HepG2 (cell line): ENCODE data around the gene SEPHS2. TPM values are rescaled to one million over a fixed set of nuclear protein-coding genes. Genes with fewer than 3 reads are reported as not detected.
A peak's percentile ranks its signal among the peaks of the same experiment; 100 is the strongest.

ENCODE experiments used
- AKNA ChIP-seq: sonication (generic); formaldehyde crosslinking; IDR thresholded peaks from 2 replicates; pipeline ENCODE4 v1.4.0; 2020; ENCODE audit warnings: missing genetic modification reagents, borderline replicate concordance
- ELF3 ChIP-seq: IDR thresholded peaks from 2 replicates; pipeline ENCODE4 v1.6.1; 2016; ENCODE audit warnings: missing genetic modification reagents, missing compliant biosample characterization
- FLYWCH1 ChIP-seq: sonication (generic); formaldehyde crosslinking; IDR thresholded peaks from 2 replicates; pipeline ENCODE4 v1.8.1; 2023; ENCODE audit warnings: mild to moderate bottlenecking, missing genetic modification reagents
- FOXK1 ChIP-seq: sonication (generic); formaldehyde crosslinking; IDR thresholded peaks from 2 replicates; pipeline ENCODE4 v1.4.0; 2020; ENCODE audit warnings: low read depth, missing genetic modification reagents, borderline replicate concordance
- HMGXB3 ChIP-seq: sonication (generic); formaldehyde crosslinking; IDR thresholded peaks from 2 replicates; pipeline ENCODE4 v1.4.0; 2020; ENCODE audit warnings: missing genetic modification reagents, borderline replicate concordance
- NFIB ChIP-seq: sonication (generic); formaldehyde crosslinking; IDR thresholded peaks from 2 replicates; pipeline ENCODE4 v1.9.0; 2021; ENCODE audit warnings: missing genetic modification reagents, mild to moderate bottlenecking, borderline replicate concordance
- SPEN ChIP-seq: sonication (generic); formaldehyde crosslinking; IDR thresholded peaks from 2 replicates; pipeline ENCODE4 v1.5.1; 2020; ENCODE audit warnings: low read depth, mild to moderate bottlenecking, missing genetic modification reagents
- U2AF2 ChIP-seq: fragments of 200-400 bp; formaldehyde crosslinking; IDR thresholded peaks from 2 replicates; pipeline ENCODE4 v1.6.1; 2017; ENCODE audit warnings: low read depth, mild to moderate bottlenecking, low read length
- ZNF34 ChIP-seq: sonication (generic); formaldehyde crosslinking; IDR thresholded peaks from 2 replicates; pipeline ENCODE4 v1.4.0; 2020; ENCODE audit warnings: mild to moderate bottlenecking, missing genetic modification reagents, borderline replicate concordance
- ZNF530 ChIP-seq: sonication (generic); formaldehyde crosslinking; IDR thresholded peaks from 2 replicates; pipeline ENCODE4 v1.5.0; 2020; ENCODE audit warnings: low read depth, mild to moderate bottlenecking, missing genetic modification reagents
- ZNF546 ChIP-seq: sonication (generic); formaldehyde crosslinking; conservative IDR thresholded peaks from 2 replicates; pipeline ENCODE4 v1.8.1; 2023; ENCODE audit warnings: mild to moderate bottlenecking, missing genetic modification reagents
- ZNF556 ChIP-seq: sonication (generic); formaldehyde crosslinking; IDR thresholded peaks from 2 replicates; pipeline ENCODE4 v1.4.0; 2020; ENCODE audit warnings: mild to moderate bottlenecking, missing genetic modification reagents, borderline replicate concordance
- ZNF724P ChIP-seq: sonication (generic); formaldehyde crosslinking; IDR thresholded peaks from 2 replicates; pipeline ENCODE4 v1.8.0; 2022; ENCODE audit warnings: missing genetic modification reagents, borderline replicate concordance
- ZNF776 ChIP-seq: sonication (generic); formaldehyde crosslinking; IDR thresholded peaks from 2 replicates; pipeline ENCODE4 v1.4.0; 2020; ENCODE audit warnings: mild to moderate bottlenecking, missing genetic modification reagents
- polyA plus RNA-seq, 8 experiments: library from polyadenylated mRNA; depleted of rRNA in 3 of 8; stranded (reverse) in 7 of 8; unstranded in 1 of 8; fragments of >200 nt; fragmentation: Illumina TruSeq in 4 of 8; extraction: Trizol in 4 of 8; gene quantifications; 2 replicates each; pipeline versions ENCODE4 v1.2.1 to v1.2.3, GENCODE V29; 2011 to 2016; ENCODE audit warnings: low read depth in 4 of 8, missing spikeins in 1 of 8, mixed read lengths in 1 of 8; ENCODE audit not compliant: insufficient read depth in 1 of 8
- total RNA-seq, 5 experiments: library from RNA; depleted of rRNA; stranded (reverse); fragments of >200 nt; fragmentation: Illumina TruSeq; extraction: Trizol; gene quantifications; 2 replicates each; pipeline ENCODE4 v1.2.3, GENCODE V29; 2016; ENCODE audit warnings: low read depth in 1 of 5
- TF ChIP-seq, protein P1 (sequence below): sonication (generic); formaldehyde crosslinking; IDR thresholded peaks from 2 replicates; pipeline ENCODE4 v1.9.0; 2021; ENCODE audit warnings: missing genetic modification reagents, borderline replicate concordance

The SEPHS2 gene
- total and polyA plus RNA-seq, 2 of the 13 experiments (the other 11 are each of a cell fraction or from before 2014, with no cell fraction given): 20.7 to 127 TPM

- TF ChIP-seq U2AF2 (no peak), SPEN (peak; percentile 50), ELF3 (CRISPR knock-in tag) (peak; percentile 66; the same call in 1 of the 2 replicates), ZNF776 (CRISPR knock-in tag) (peak; percentile 87; the same call in 1 of the 2 replicates), AKNA (CRISPR knock-in tag) (no peak), HMGXB3 (CRISPR knock-in tag) (peak; percentile 60; the same call in 1 of the 2 replicates), ZNF556 (CRISPR knock-in tag) (peak; percentile 90), ZNF34 (CRISPR knock-in tag) (no peak), ZNF530 (CRISPR knock-in tag) (no peak), ZNF546 (CRISPR knock-in tag) (0 out of 2 replicates have a peak, but pooled peaks have one; percentile 22), FOXK1 (CRISPR knock-in tag) (peak; percentile 24; the same call in 1 of the 2 replicates), ZNF724P (CRISPR knock-in tag) (peak; percentile 92; the same call in 1 of the 2 replicates), FLYWCH1 (CRISPR knock-in tag) (peak; percentile 85; the same call in 1 of the 2 replicates), NFIB (no peak)
- TF ChIP-seq, protein P1, sequence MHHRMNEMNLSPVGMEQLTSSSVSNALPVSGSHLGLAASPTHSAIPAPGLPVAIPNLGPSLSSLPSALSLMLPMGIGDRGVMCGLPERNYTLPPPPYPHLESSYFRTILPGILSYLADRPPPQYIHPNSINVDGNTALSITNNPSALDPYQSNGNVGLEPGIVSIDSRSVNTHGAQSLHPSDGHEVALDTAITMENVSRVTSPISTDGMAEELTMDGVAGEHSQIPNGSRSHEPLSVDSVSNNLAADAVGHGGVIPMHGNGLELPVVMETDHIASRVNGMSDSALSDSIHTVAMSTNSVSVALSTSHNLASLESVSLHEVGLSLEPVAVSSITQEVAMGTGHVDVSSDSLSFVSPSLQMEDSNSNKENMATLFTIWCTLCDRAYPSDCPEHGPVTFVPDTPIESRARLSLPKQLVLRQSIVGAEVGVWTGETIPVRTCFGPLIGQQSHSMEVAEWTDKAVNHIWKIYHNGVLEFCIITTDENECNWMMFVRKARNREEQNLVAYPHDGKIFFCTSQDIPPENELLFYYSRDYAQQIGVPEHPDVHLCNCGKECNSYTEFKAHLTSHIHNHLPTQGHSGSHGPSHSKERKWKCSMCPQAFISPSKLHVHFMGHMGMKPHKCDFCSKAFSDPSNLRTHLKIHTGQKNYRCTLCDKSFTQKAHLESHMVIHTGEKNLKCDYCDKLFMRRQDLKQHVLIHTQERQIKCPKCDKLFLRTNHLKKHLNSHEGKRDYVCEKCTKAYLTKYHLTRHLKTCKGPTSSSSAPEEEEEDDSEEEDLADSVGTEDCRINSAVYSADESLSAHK (CRISPR knock-in tag): no peak
Measured at GRCh38 chr16:30407102-30407803, 38.4 kb downstream of the SEPHS2 start, which contains the start of gene ZNF771 (continued).
